Glomerular visceral epithelial cell (primary cell): ENCODE measurements around the gene MYADM.
"Not testable (repeated sequence)": the region's sequence is repeated elsewhere in the genome, so short reads cannot be mapped to it uniquely, and the experiment has no call there.

Experiments
- DNase-seq: peaks from one replicate; pipeline ENCODE4 v3.0.0-alpha.2; 2016; ENCODE audit errors: extremely low spot score

MYADM gene

DNA sequence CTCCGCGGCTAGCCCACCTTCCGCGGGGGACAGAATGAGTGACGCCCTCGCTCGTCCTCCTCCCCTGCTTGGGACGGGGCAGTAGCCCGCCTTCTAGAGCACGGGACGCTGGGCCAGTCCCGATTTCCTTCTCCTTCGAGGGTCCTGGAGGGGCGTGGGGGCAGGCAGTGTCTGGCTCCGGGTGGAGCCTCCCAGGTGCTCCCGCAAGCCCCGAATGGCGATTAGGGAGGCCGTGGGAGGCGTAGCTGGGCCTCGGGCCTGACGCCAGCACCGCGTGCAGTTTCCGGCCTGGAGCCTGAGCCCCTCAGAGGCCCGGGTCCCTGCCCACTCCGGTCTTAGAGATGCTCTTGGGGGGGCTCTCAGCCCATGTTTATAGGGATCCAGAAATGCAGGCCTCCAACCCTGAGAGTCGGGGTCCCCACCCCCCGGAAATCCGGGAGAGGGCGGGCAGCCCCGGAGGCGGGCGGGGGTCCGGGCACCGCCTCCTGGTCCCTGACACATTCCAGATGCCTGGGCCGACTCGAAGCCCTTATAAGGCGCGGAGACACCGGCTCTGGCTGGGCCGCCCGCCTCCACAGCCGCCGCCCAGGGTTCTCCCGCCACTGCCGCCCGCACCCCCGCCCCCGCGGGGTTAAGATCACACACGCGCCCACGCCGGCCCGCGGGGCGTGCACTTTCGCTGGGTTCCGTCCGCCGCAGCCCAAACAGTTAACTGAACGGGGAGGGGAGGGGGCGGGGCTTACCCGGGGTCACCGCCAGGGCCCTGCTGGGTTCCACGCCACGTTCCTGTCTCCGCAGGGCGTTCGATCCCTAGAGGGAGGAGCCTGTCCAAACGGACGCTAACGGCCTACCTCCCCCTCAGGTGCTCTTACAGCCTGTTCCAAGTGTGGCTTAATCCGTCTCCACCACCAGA lies 1.5 kb downstream of the MYADM start:
- DNase-seq, result peak; percentile 93

DNA sequence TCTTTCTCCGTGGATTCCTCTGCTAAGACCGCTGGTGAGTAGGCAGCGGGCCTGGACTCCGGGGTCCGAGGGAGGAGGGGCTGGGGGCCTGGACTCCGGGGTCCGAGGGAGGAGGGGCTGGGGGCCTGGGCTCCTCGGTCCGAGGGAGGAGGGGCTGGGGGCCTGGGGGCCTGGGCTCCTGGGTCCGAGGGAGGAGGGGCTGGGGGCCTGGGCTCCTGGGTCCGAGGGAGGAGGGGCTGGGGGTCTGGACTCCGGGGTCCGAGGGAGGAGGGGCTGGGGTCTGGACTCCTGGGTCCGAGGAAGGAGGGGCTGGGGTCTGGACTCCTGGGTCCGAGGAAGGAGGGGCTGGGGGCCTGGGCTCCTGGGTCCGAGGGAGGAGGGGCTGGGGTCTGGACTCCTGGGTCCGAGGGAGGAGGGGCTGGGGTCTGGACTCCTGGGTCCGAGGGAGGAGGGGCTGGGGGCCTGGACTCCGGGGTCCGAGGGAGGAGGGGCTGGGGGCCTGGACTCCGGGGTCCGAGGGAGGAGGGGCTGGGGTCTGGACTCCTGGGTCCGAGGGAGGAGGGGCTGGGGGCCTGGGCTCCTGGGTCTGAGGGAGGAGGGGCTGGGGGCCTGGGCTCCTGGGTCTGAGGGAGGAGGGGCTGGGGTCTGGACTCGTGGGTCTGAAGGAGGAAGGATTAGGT lies 2.3 kb downstream of the MYADM start:
- DNase-seq, result not testable (repeated sequence)

GRCh38 chr19:53870485-53870844 lies 2.8 kb downstream of the MYADM start:
- DNase-seq, result no peak

DNA sequence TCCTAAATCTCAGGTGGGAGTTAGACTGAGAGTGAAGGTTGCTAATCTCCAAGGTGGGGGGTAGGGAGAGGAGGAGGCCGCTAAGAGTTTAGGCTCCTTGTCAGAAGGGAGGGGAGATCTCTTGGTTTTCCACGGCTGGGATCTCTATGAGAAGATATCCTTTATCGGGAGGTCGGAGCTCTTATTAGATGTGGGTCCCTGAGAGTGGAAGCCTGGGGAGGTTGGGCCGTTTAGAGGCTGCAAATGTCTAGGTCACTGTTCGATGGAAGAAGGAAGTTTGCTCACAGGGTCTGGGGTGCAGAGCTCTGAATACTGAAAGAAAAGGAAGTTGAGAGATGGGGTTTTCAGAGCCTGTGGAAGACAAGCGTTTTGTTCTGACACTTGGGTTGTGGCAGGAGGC lies 3.8 kb downstream of the MYADM start:
- no peak for DNase-seq

GRCh38 chr19:53872762-53873161 lies 5.1 kb downstream of the MYADM start:
- DNase-seq, result no peak

DNA sequence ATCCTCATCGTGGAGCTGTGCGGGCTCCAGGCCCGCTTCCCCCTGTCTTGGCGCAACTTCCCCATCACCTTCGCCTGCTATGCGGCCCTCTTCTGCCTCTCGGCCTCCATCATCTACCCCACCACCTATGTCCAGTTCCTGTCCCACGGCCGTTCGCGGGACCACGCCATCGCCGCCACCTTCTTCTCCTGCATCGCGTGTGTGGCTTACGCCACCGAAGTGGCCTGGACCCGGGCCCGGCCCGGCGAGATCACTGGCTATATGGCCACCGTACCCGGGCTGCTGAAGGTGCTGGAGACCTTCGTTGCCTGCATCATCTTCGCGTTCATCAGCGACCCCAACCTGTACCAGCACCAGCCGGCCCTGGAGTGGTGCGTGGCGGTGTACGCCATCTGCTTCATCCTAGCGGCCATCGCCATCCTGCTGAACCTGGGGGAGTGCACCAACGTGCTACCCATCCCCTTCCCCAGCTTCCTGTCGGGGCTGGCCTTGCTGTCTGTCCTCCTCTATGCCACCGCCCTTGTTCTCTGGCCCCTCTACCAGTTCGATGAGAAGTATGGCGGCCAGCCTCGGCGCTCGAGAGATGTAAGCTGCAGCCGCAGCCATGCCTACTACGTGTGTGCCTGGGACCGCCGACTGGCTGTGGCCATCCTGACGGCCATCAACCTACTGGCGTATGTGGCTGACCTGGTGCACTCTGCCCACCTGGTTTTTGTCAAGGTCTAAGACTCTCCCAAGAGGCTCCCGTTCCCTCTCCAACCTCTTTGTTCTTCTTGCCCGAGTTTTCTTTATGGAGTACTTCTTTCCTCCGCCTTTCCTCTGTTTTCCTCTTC lies 6.3 kb downstream of the MYADM start:
- DNase-seq, result no peak

- no peak for DNase-seq
Measured at GRCh38 chr19:53874606-53874990, 6.9 kb downstream of the MYADM start.

DNA sequence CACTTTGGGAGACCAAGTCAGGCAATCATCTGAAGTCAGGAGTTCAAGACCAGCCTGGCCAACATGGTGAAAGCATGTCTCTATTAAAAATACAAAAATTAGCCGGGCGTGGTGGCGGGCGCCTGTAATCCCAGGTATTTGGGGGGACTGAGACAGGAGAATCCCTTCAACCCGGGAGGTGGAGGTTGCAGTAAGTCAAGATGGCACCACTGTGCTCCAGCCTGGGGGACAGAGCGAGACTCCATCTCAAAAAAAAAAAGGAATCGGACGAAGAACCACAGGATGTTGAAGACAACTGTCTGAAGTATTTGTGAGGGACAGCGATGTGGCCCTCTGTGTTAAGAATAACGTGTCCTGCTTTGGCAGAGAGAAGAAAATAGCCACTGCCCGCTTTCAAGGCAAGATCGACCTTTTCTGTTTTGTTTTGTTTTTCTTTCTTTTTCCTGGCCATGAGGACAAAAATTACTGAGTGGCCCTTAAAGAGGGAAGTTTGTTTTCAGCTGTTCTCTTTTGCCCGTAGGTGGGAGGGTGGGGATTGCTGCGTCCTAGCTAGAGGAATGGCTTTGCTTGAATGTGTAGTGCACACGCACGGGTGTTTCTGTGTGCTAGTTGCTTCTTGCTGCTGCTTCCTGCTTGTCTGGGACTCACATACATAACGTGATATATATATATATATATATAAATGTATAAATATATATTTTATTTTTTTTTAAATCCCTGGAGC lies 8.1 kb downstream of the MYADM start:
- DNase-seq, result no peak

DNA sequence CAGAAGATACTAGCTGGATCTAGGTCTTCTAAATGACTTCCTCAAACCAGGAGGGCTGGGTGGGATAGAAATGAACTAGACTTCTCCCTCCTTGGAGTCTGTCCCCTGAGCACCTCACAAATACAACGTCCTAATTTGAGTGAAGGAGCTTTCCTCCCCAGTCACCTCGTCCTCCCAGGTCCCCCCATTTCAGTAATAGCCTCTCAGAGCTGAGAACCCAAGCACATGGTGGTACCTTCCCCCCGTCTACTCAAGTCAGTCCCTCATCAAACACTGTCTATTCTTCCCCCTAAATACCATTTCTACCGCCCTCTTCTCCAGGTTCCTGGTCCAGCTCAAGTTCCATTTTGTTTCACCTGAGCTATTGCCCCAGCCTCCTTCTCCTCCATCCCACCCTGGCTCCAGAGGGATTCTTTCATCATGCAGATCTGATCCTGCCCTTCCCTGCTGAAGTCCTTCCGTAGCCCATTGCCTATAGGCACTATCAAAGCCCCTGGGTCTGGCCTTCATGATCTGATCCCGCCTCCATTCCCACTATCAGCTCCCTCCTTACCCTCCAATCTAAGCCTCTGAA lies 9.1 kb downstream of the MYADM start:
- DNase-seq, result no peak

GRCh38 chr19:53877361-53877766 lies 9.7 kb downstream of the MYADM start:
- no peak for DNase-seq

GRCh38 chr19:53878776-53879139 lies 11.1 kb downstream of the MYADM start:
- DNase-seq, result no peak

DNA sequence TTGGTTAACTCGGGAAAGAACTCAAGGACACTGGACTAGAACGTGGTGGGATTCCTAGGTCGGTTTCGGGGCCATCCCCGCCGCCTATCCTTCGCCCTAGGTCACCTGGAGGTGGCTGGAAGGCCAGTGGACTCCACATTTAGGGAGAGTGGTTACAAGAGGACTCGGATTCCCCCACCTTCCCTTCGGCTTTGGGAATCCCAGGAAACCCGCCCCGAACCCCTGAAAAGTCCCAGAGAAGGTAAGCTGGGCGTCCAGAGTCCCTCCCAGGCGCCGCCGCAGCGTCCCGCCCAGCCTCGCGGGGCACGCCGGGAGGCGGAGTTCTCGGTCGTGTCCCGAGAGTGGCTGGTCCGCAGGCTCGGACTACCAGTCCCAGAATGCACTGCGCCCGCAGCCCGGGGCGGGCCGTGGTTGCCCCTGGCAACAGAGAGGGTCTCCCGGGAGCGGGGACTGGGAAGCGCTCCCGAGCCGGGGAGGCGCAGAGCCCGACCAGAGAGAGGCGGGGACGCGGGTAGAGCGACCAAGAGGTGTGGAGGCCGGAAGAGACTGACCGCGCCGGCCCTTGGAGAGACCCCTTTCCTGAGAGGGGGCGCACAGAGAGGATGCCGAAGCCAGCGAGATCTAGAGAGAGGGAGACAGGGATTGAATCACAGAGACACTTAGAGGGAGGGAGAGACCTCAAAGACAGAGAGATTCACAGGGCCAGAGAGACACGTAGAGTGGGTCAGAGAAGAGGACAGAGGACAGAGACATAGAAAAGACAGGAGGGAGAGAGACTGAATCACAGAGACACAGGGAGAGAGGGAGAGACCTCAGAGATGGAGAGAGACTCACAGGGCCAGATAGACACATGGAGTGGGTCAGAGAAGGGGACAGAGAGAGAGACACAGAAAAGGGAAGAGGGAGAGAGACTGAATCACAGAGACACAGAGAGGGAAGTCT lies 11.7 kb downstream of the MYADM start:
- DNase-seq, result peak; percentile 92

GRCh38 chr19:53880711-53881481 lies 13.2 kb downstream of the MYADM start:
- no peak for DNase-seq

- DNase-seq, result peak; percentile 64
Measured at GRCh38 chr19:53881482-53882390, 14.1 kb downstream of the MYADM start, which contains the start of gene PRKCG. PRKCG (plus strand) TSS chr19:53882197; CDS start chr19:53882495, 298 bp downstream.

DNA sequence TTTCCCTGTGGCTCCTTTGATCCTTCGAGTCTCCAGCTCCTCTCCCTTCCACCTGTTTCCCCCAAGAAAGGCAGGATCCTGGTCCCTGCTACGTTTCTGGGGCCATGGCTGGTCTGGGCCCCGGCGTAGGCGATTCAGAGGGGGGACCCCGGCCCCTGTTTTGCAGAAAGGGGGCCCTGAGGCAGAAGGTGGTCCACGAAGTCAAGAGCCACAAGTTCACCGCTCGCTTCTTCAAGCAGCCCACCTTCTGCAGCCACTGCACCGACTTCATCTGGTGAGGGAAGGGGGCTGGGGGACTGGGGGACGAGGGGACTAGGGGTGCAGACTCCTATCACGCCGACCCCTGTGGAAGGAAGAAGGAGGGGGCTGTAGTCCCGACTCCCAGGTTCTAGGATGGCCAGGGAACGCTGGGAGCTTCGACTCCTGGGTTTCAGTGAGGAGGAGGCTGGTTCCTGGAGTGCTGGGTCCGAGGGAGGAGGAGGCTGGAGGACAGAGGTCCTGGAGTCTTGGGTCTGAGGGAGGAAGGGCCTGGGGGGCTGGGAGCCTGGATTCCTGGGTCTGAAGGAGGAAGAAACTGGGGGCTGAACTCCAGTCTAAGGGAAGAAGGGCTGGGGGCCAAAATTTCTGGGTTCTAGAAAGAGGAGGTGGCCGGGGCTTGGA lies 14.8 kb downstream of the MYADM start:
- DNase-seq, result no peak

- DNase-seq, result no peak
Measured at GRCh38 chr19:53883231-53883661, 15.6 kb downstream of the MYADM start.

GRCh38 chr19:53883741-53884140 lies 16.1 kb downstream of the MYADM start:
- DNase-seq, result no peak

DNA sequence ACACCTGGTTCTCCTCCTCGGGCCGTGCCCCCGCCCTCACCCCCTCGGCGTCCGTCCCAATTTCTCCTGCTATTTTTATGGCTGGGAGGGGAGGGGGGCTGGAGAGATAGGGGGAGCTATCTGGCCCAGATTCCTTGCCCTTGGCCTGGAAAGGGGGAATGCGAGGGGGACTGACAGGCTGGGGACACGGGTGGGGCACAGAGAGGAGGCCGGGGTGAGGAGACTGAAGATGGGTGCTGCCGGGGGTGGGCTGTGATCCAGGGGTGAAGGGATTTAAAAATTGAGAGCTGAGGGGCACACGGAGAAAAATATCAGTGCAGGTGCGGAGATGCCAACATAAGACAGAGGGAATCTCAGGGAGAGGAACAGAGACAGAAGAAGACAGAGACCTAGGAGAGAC lies 16.6 kb downstream of the MYADM start:
- no peak for DNase-seq
